ENCODE measurements around the gene EDC3.

Gene EDC3

DNA sequence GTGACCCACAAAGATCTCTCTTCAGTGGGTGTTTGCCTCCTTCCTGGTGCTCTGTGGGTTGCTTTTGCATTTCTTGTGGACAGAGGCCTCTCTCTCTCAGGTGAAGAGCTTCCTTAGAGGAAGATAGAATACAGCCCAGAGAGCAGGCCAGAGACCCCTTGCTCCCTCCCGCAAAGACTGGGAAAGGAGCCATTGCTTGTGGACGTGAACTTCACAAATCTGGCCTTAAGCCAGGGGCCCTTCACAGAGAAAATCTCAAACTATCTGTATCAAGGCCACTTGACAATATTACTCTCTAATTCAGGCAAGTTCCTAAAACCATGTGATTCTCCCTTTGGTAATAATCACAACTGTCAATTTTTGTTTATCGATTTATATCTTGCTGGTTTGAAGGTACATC lies 110.6 kb downstream of the EDC3 start:
- DNase-seq (ENCODE audit: low read depth in 4 of 4, low spot score in 1 of 4), result no peak

DNA sequence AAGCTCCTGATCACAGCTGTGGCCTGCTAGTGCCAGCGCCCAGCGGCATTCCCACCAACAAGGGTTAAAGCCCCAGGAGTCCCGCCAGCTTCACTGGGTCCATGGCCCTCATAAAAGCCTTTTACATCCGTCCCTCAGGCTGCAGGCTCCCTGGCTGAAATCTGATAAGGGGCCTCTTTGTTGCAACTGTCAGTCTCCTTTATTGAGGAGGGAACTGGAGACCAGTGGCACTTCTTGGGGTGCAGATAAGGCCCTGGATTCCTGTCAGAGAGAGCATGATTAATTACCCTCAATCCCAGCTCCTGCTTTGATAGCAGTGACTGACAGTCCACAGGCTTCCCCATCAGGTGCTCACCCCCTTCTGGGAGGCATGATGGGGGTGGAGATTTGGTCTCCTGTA lies 111.0 kb downstream of the EDC3 start:
- DNase-seq (ENCODE audit: low read depth in 4 of 4, low spot score in 1 of 4), result no peak

DNA sequence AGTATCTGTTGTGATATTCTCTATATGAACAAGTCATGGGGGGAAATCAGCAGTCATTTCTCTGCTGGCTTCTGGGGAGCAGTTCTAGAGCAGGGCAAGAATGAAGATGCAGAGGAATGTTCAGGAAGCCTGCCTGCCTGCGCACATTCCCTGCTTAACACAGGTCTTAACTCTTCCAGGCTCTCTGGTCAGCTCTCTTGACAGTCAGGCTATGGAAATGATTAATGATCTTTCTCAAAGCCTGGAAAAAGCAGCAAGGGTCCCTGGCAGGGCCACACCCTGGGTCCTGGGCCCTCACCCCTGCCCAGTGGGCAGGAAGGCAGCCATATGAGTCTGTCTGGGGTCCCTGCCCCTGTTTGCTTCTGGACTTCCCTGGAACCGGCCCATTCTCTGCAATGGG lies 111.6 kb downstream of the EDC3 start:
- no peak for DNase-seq (ENCODE audit: low read depth in 4 of 4, low spot score in 1 of 4)
